HepG2 (cell line): ENCODE data around the gene ABCC1. TPM values are rescaled to one million over a fixed set of nuclear protein-coding genes. Genes with fewer than 3 reads are reported as not detected.

ENCODE experiments used
- ATAC-seq: fragments of 200-7000 bp; cut with Tn5 transposase; 3 replicates; pipeline ENCODE4 v1.9.1; 2020; ENCODE audit warnings: mild to moderate bottlenecking, moderate library complexity
- BruUV-seq: library from RNA; stranded (reverse); fragments of 400-500 nt; replicated peaks from 2 replicates; lab custom pipeline; 2021; lab: Mats Ljungman, UMichigan
- CTCF ChIA-PET: fragments of 300-600 bp; formaldehyde crosslinking; extraction: SDS; loops from one replicate; lab custom pipeline; 2021; ENCODE audit warnings: low total read pairs, inconsistent platforms, low intra/inter-chr PET ratio; lab: Yijun Ruan, JAX
- POLR2A ChIA-PET: fragments of 350-600 bp; sonication (Branson Sonifier 250); formaldehyde crosslinking; loops from one replicate; lab custom pipeline; 2020; ENCODE audit warnings: antibody characterized with exemption, inconsistent platforms; lab: Yijun Ruan, JAX
- DNase-seq: peaks from one replicate; pipeline ENCODE4 v3.0.0-alpha.2; 2015; ENCODE audit warnings: low spot score
- FAIRE-seq: peaks from 3 replicates; lab custom pipeline; 2011; peaks lifted over from hg19 to GRCh38; lab: Jason Lieb, UNC
- H2AFZ ChIP-seq: one replicate; pipeline ENCODE4 v1.6.1; 2011; ENCODE audit warnings: low read length, inconsistent platforms
- H3K27ac ChIP-seq: fragments of 300-600 bp; 3 replicates; pipeline ENCODE4 v1.8.0; 2011; ENCODE audit warnings: mixed run types, mild to moderate bottlenecking, mixed read lengths, low read length, inconsistent platforms; ENCODE audit not compliant: insufficient read depth; ENCODE audit errors: extremely low read length
- H3K27me3 ChIP-seq, 2 experiments: fragments of 200-600 bp in 1 of 2; 2 replicates in 1 of 2; 3 replicates in 1 of 2; pipeline versions ENCODE4 v1.6.0 to v1.8.0; 2011; ENCODE audit warnings: low read length in 2 of 2, mild to moderate bottlenecking in 2 of 2, moderate library complexity in 2 of 2, inconsistent platforms in 1 of 2; ENCODE audit not compliant: insufficient read depth in 2 of 2, control insufficient read depth in 1 of 2
- H3K36me3 ChIP-seq, 2 experiments: fragments of 200-600 bp in 1 of 2; replicated peaks in 1 of 2; 2 replicates in 1 of 2; 3 replicates in 1 of 2; pipeline versions ENCODE4 v1.5.1 to v1.8.0; 2011; ENCODE audit warnings: low read length in 2 of 2, inconsistent platforms in 1 of 2; ENCODE audit not compliant: insufficient read depth in 2 of 2, control insufficient read depth in 1 of 2
- H3K4me1 ChIP-seq: 2 replicates; pipeline ENCODE4 v1.5.1; 2012; ENCODE audit warnings: low read length, inconsistent platforms; ENCODE audit not compliant: insufficient read depth
- H3K4me2 ChIP-seq: 2 replicates; pipeline ENCODE4 v1.6.0; 2011; ENCODE audit warnings: low read depth, low read length, inconsistent platforms
- H3K4me3 ChIP-seq, 3 experiments: fragments of 200-600 bp in 1 of 3; sonication (generic), shearing (Covaris generic) in 1 of 3; replicated peaks in 1 of 3; 2 replicates each; pipeline ENCODE4 v1.5.1; 2011 to 2016; ENCODE audit warnings: low read length in 3 of 3, inconsistent platforms in 2 of 3, low read depth in 2 of 3, mild to moderate bottlenecking in 2 of 3, control low read depth in 1 of 3, mixed read lengths in 1 of 3; ENCODE audit not compliant: insufficient read depth in 1 of 3
- H3K79me2 ChIP-seq: one replicate; pipeline ENCODE4 v1.6.1; 2011; ENCODE audit warnings: low read length, inconsistent platforms; ENCODE audit not compliant: insufficient read depth
- H3K9ac ChIP-seq: 2 replicates; pipeline ENCODE4 v1.6.0; 2011; ENCODE audit warnings: mild to moderate bottlenecking, low read depth, low read length, inconsistent platforms; ENCODE audit not compliant: insufficient read depth
- H3K9me3 ChIP-seq: 2 replicates; pipeline ENCODE4 v1.5.1; 2012; ENCODE audit warnings: mild to moderate bottlenecking, low read length
- H4K20me1 ChIP-seq: 2 replicates; pipeline ENCODE4 v1.6.0; 2011; ENCODE audit warnings: inconsistent platforms, mild to moderate bottlenecking, low read length, moderate library complexity; ENCODE audit not compliant: insufficient read depth
- CCDC6 ChIP-seq: sonication (generic); formaldehyde crosslinking; IDR thresholded peaks from 2 replicates; pipeline ENCODE4 v1.8.1; 2022; ENCODE audit warnings: mild to moderate bottlenecking, missing genetic modification reagents, moderate library complexity
- EZH2 ChIP-seq: conservative IDR thresholded peaks from 2 replicates; pipeline ENCODE4 v1.6.1; 2012; ENCODE audit warnings: mild to moderate bottlenecking, low read depth, low read length, moderate library complexity
- FOXC1 ChIP-seq: sonication (generic); formaldehyde crosslinking; IDR thresholded peaks from 2 replicates; pipeline ENCODE4 v1.8.0; 2022; ENCODE audit warnings: mild to moderate bottlenecking, missing genetic modification reagents, borderline replicate concordance
- GATAD2A ChIP-seq: IDR thresholded peaks from 2 replicates; pipeline ENCODE4 v1.6.1; 2016
- HNRNPUL1 ChIP-seq: fragments of 200-400 bp; formaldehyde crosslinking; IDR thresholded peaks from 2 replicates; pipeline ENCODE4 v1.6.1; 2017; ENCODE audit warnings: low read depth, mild to moderate bottlenecking, low read length, moderate library complexity
- KDM3A ChIP-seq: IDR thresholded peaks from 2 replicates; pipeline ENCODE4 v1.6.1; 2018; ENCODE audit warnings: low read depth, missing compliant biosample characterization
- NFYB ChIP-seq: sonication (generic); formaldehyde crosslinking; IDR thresholded peaks from 2 replicates; pipeline ENCODE4 v1.4.0; 2020; ENCODE audit warnings: missing genetic modification reagents
- PCBP1 ChIP-seq: fragments of 200-400 bp; formaldehyde crosslinking; IDR thresholded peaks from 2 replicates; pipeline ENCODE4 v1.6.1; 2017; ENCODE audit warnings: mild to moderate bottlenecking, low read depth, low read length, borderline replicate concordance
- RFXANK ChIP-seq: IDR thresholded peaks from 2 replicates; pipeline ENCODE4 v1.6.1; 2016
- SNAPC4 ChIP-seq: sonication (generic); formaldehyde crosslinking; IDR thresholded peaks from 2 replicates; pipeline ENCODE4 v1.4.0; 2020; ENCODE audit warnings: mild to moderate bottlenecking, missing genetic modification reagents
- SNAPC5 ChIP-seq: sonication (generic); formaldehyde crosslinking; IDR thresholded peaks from 2 replicates; pipeline ENCODE4 v1.8.1; 2023; ENCODE audit warnings: mild to moderate bottlenecking, missing genetic modification reagents, borderline replicate concordance
- ZNF17 ChIP-seq: sonication (generic); formaldehyde crosslinking; IDR thresholded peaks from 2 replicates; pipeline ENCODE4 v1.5.0; 2020; ENCODE audit warnings: mild to moderate bottlenecking, missing genetic modification reagents
- ZNF572 ChIP-seq: sonication (generic); formaldehyde crosslinking; IDR thresholded peaks from 2 replicates; pipeline ENCODE4 v1.5.1; 2020; ENCODE audit warnings: mild to moderate bottlenecking, missing genetic modification reagents
- WGBS: methylation state at CpG from one replicate; pipeline ENCODE4 v1.1.6; 2017; ENCODE audit warnings: low lambda C conversion rate; 5-methylcytosine and 5-hydroxymethylcytosine counted together
- in situ Hi-C: cut with HindIII; loops from 2 replicates; pipeline ENCODE4 v1.10.0; 2017; ENCODE audit warnings: low pct_unique_long_range_greater_than_20kb; ENCODE audit not compliant: extremely low pct_ligation_motif_present
- intact Hi-C: fragments of 100-400 bp; cut with micrococcal nuclease; formaldehyde crosslinking; loops from one replicate; pipeline ENCODE4 v1.10.0; 2022; ENCODE audit not compliant: unreplicated experiment
- polyA plus RNA-seq, 8 experiments: library from polyadenylated mRNA; depleted of rRNA in 3 of 8; stranded (reverse) in 7 of 8; unstranded in 1 of 8; fragments of >200 nt; fragmentation: Illumina TruSeq in 4 of 8; extraction: Trizol in 4 of 8; gene quantifications; 2 replicates each; pipeline versions ENCODE4 v1.2.1 to v1.2.3, GENCODE V29; 2011 to 2016; ENCODE audit warnings: low read depth in 4 of 8, missing spikeins in 1 of 8, mixed read lengths in 1 of 8; ENCODE audit not compliant: insufficient read depth in 1 of 8
- total RNA-seq, 5 experiments: library from RNA; depleted of rRNA; stranded (reverse); fragments of >200 nt; fragmentation: Illumina TruSeq; extraction: Trizol; gene quantifications; 2 replicates each; pipeline ENCODE4 v1.2.3, GENCODE V29; 2016; ENCODE audit warnings: low read depth in 1 of 5

Gene ABCC1
- total and polyA plus RNA-seq, 2 of the 13 experiments (the other 11 are each of a cell fraction or from before 2014, with no cell fraction given) = 13.0 to 30.6 TPM

- in situ Hi-C loops (no loop called here), intact Hi-C loops (no loop called here)
- no peak for ATAC-seq
- Histone ChIP-seq H3K9ac (no peak overlapping the region), H3K27ac (no peak overlapping the region), H3K4me1 (peaks cover 9% of the 10 kb centered on the region; the same call in 1 of the 2 replicates), H3K79me2 (peaks cover 68% of the 10 kb centered on the region), H3K36me3 (peaks cover 6 to 21% of the 10 kb centered on the region in 2 experiments), H3K4me3 (no peak overlapping the region), H3K27me3 (no peaks in the 10 kb centered on the region), H3K4me2 (no peak overlapping the region), H3K9me3 (peaks cover 31% of the 10 kb centered on the region), H4K20me1 (peaks cover 13% of the 10 kb centered on the region; the same call in 1 of the 2 replicates), H2AFZ (no peak overlapping the region)
- BruUV-seq = no TSS peak
- DNase-seq = no peak
- ChIA-PET POLR2A (no interaction called here), CTCF (no interaction called here)
- no peak for FAIRE-seq
- TF ChIP-seq GATAD2A (CRISPR knock-in tag) (no peak), PCBP1 (no peak), ZNF572 (CRISPR knock-in tag) (no peak), SNAPC5 (CRISPR knock-in tag) (no peak), ZNF17 (CRISPR knock-in tag) (no peak), RFXANK (CRISPR knock-in tag) (no peak), NFYB (CRISPR knock-in tag) (no peak), SNAPC4 (no peak), EZH2 (no peak), HNRNPUL1 (no peak), FOXC1 (CRISPR knock-in tag) (no peak), KDM3A (no peak), CCDC6 (CRISPR knock-in tag) (no peak)
- 96% methylated on average over 5 of the region's 5 CpGs for WGBS
These were observed 25.8 kb downstream of the ABCC1 start for GRCh38 chr16:15975172-15975571.
